COR-L47 (cell line): Measurements from ENCODE around the gene DAW1.

Experiments
- DNase-seq: peaks from one replicate; lab custom pipeline; 2025; lab: John Stamatoyannopoulos, UW

Gene DAW1

DNA sequence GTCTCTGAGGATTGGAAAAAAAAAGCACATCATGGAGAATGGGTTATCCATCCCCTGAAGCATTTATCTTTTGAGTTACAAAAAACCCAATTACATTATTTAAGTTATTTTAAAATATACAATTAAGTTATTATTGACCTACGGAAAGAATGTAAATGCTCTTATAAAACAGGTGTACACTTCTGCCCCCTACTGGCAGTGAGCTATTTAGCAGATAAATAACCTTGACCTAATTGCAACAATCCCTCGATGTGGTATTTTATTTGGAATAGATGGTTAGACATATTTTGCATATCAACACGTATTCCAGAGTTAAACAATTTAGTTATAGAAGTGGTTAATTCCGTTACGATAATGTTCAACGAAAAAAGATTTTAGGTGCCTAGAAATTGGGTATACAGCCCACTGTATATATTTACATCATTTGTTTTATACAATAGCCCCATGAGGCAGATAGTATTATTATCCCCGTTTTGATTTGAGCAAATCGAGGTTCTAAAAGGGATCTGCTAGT, 9.1 kb upstream of the DAW1 start:
- DNase-seq = peak; percentile 12

DNA sequence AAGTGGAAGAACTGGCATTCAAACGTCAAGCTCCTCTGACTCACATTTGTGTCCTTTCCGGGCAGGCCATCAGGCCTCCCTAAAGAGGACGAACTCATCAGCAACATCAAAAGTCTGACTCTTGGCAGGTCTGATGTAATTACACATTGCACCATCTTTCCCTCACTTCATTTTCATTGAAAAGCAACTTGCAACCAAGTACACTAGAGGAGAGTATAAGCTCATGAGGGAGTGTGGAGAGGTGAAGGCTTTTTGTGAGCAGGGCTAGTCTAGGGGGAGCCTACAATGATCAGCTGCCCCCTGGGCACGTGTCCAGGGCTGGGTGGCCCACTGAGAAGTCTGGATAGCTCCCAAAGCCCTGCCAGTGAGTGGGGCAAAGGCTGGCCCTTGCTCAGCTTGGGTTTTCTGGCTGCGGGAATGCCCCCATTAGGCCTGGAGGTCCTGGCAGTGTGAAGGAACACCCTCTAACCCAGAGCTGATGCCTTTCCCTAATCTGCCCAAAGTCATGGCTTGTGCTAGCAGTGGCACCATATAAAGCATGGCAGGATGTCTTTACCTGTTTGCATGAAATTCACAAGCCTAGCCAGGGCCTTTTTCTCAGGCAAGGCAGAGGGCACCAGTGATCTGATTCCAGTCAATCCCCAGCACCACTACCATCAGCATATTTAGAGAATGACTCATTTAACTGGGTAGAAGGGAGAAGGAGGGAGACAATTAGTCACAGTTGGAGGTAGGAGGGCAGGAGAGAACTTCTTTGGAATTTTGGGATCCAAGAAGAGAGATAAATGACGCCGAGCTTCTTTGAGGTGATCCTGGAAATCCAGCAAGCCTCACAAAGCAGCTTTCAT, 8.5 kb upstream of the DAW1 start:
- DNase-seq = no peak

DNA sequence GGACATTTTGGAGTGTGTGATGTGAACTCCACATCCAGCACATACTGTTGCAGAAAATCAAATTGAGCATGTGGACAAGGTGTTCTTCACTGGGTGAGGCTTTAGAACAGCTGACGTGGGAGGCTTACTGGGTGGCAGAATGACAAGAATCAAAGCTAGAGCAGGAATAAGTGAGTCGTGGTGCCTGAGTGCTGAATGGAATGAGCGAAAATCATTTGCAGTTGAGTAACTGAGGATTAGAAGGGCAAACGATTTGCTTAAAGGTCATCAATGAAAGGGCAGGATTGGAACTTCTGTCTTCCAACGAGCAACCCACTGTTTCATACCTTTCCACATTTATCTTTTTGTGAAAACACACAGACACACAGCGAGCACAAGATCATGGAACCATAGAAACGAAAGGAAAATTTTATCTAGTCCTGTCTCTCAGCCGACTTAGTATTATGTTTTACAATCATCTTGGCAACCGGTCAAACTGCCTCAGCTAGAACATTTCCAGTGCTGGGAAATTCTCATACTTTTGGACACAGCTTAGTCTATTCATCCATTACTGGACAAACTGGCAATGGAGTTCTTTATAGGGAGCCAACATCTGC, 7.2 kb upstream of the DAW1 start:
- DNase-seq = no peak

DNA sequence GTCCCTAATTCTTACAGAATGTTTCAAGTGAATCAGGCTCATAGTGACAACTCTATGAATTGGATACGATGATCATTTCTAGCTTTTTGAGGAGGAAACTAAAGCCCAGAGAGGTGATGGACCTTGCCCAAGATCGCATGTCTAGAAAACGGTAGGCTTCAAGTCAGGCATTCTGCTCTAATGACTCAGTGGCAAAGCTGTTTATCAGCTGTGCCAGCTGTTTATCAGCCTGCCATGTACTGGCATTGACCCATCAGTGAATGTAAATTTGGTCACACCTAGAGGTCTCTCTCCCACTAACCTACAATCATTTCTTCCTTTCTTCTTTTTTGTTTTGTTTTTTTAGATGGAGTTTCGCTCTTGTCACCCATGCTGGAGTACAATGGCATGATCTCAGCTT, 6.1 kb upstream of the DAW1 start:
- DNase-seq = no peak

DNA sequence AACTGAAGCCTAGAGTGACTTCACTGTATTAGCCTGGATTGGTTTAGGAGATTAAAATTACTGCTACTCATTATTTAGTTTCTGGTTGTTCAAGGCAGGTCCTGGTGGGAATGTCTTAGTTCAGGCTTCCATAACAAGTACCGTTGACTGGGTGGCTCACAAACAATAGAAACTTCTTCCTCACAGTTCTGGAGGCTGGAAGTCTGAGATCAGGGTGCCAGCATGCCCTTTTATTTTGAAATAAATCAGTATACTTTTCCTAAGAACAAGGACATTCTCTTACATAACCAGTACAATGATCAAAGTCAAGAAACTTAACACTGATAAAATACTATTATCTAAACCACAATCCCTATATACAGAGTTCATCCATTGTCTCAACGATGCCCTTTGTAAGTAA, 4.0 kb upstream of the DAW1 start:
- DNase-seq = no peak

DNA sequence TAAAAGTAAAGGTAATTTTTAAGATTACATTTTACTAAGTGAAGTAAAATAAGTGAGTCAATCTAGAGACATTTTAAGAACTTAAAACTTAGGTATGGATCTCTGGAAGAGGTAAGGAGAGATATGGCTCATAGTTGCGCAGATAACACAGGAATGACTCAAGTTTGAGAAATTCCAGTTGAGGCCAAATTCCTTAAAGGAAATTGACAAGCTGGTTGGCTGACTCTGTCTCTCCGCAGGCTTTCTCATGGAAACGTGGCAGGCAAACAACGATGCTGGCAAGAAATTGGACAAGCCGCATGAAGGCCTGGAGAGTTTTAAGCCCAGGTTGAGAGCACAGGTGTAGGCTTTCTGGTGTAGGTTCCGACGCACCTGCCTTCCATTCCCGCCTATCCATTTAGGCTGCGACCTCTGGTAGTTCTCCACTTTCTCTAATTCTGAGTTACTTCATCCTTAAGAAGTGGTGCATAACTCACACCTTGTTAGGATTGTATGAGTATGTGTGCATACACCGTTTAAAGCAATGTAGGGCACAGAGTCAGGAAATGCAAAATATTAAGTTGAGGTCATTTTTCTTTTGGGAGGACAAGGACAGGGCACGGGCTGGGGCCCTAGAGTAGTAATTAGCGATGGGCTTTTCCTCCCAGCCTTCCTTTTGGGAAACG, 589 bp upstream of the DAW1 start:
- DNase-seq = no peak

DNA sequence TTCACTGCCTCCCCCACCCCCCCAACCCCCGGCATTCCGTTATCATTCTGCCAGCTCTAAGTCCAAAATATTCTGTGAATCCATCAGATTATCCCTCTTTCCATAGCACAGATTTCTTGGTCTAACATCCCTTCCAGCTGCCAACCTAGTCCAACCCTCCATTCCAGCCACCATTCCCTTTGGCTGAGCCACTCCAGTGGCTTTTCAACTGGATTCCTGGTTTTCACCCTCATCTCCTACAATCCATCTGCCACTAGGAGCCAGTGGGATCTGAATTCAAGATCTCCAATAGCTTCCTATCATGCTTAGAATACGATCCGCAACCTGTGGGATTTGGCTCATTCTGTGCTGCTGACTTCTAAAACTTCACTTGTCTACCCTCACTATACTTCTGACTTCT, 1.2 kb downstream of the DAW1 start:
- DNase-seq = no peak

DNA sequence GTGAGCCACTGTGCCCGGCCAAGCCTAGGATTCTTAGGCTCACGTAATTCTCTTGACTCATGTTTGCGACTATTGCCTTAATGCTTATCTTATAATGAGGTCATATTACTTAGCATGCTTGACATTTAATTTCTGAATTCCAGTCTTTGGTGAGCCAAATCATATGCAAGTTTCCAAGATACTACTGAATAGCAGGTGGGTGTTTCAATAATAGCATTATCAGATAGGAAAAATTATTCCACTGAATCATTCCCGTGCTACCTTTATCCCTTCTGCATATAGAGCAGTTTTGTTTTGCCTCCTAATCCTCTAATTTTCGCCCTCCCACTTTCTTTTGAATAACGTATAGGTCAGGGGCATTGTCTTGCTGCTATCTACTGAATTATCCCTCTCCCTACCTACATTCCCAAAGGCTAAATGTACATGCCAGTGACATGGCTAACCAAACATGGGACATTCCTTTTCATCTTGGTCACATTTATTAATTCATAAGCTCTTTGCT, 4.9 kb downstream of the DAW1 start:
- no peak for DNase-seq

DNA sequence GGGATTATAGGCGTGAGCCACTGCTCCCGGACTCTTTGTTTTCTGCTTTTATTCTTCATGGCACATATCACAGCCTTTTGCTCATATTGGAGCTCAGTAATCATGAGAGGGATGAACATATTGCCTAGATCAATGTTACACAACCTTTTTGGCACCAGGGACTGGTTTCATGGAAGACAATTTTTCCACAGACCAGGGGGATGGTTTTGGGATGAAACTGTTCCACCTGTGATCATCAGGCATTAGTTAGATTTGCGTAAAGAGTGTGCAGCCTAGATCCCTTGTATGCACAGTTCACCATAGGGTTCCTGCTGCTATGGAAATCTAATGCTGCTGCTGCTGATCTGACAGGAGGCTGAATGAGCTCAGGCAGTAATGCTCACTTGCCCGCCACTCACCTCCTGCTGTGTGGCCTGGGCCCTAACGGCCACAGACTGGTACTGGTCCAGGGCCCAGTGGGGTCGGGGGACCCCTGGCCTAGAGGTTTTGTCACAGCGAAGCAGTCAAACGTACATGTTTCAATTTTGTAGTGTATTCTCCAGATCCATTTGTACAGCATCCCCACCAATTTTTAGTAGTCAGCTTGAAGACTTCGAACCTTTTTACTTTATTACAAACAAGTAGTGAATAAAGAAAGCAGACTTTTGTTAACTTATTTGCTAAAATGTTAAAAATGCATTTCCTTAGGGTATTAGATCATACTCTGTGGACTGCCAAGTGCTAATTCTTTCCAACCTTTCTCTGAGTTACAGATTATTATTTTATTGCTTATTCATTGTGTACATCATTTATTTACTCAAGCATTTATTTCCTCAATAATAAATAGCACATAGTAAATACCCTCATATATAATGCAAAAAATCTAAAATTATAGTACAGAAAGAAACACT, 6.2 kb downstream of the DAW1 start:
- DNase-seq = no peak

DNA sequence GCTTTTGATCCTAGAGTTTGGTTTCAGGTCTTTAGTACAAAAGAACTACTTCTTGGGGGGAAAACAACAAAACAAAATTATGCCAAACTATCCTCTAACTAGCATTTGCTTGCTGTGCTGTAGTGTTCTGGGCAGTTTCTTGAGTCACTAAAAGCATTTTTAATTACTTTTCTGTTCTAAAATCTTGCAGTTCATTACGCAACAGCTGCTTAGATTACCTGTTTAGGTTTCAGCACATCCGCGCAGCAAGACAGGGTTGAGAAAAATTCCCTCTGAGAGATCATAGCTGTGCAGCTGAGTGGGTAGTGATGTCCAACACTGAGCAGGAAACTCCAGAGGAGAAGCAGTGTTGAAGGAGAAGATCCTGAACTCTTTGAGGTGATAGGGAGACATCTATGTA, 9.0 kb downstream of the DAW1 start:
- no peak for DNase-seq

DNA sequence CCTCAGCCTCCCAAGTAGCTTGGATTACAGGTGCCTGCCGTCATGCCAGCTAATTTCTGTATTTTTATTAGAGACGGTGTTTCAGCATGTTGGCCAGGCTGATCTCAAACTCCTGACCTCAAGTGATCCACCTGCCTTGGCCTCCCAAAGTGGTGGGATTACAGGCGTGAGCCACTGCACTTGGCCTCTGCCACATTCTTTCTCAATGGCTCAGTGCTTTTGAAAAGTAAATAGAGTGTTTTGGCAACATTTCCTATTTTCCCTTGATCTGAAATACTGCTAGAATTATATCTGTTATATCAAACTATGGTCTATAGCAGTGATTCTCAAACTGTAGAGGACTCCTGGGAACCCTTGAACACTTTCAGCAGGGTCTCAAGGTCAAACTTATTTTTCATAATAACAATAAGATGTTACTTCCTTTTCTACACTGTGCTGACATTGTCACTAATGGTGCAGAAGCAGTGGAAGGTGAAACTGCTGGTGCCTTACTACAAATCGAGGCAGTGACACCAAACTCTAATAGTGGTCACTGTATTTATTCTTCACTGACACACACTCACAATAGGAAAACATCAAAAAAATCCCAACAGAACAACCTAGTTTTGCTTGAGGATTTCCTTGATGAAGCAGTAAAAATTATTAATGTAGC, 10.6 kb downstream of the DAW1 start:
- no peak for DNase-seq

DNA sequence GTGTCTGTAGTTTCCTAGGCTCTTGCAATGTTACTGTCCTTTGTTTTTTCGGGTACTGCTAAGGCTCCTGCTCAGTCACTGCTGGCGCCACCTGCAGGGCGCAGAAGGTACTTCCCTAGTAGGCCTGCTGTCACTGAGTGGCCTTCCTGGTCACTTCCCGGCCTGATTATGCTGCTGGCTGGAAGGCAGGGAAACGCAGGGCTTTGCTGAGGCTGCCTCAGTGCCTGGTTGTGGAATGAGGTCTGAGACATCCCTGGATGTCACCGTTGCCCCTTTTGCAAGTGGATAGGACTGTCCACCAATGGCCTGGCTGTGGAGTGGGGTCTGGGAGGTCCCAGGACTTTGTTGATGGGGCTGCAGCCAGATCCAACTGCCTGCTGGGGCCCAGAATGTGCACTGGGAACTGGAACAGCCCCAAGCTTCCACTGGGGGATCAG, 13.1 kb downstream of the DAW1 start:
- peak; percentile 4 for DNase-seq

DNA sequence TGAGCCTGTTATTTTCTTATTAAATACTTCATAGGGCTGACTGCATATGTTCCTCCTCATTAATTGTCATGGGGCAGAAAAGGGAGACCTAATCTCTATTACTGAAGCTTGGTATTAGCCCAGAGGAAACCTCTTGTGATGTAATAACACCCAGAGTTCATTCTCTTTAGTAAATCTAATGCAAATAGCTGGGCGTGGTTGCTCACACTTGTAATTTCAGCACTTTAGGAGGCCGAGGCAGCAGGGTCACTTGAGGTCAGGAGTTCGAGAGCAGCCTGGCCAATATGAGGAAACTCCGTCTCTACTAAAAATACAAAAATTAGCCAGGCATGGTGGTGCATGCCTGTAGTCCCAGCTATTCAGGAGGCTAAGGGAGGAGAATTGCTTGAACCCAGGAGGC, 14.7 kb downstream of the DAW1 start:
- DNase-seq = no peak

DNA sequence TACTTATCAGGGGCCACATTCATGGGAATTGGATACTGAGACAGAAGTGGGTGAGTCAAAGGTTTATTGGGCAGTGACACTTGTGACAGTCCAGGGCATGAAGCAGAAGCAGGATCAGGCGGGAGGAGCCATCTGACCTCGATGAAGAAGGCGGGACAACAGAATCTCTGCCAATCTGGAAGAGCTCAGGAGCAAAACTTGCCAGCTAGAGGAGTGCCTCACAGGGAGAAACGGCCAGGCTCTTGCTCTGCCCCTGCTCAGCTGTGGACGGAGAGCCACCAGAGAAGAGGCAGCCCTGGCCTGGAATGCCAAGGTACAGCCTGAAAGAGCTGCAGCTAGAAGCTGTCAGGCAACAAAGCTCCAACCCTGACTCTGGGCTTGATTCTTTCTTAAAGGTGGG, 16.9 kb downstream of the DAW1 start:
- DNase-seq = no peak

DNA sequence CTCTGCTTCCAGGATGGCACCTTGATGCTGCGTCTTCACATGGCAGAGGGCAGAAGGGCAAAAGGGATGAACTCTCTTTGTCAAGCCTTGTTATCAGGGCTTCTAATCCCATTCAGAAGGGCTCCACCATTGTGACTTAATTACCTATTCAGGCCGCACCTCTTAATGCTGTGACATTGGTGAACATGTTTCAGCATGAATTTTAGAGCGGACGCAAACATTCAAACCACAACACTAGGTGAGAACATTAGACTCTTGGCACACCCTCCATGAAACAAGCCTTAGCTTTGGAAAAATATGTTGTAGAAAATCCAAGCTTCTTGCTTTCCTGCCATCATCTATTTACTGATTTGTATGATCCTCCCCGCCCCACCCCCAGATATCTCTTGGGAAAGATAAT, 17.9 kb downstream of the DAW1 start:
- no peak for DNase-seq

DNA sequence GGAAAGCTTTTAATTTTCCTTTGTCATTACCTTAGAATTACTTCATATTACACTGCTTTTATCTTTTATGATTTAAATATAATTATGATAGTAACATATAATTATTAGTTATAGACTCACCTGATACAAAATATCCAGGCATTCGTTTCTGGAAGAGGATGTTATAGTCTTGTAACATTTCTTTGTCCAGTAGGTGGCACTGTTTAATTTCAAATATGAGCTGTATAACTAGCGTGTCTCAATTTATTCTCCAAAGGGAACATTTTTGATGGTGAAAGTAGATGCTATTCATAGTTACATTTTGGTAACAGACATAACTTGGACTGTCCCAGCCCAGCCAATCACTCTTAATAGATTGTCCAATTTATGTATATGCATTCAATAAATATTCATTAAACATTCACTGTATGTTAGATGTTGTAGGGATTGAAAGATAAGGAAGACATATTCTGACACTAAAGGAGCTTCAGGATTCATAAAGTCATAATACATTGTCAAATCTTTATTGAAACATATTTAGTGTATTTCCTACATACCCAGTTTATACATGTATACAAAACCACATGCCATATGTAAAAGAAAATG, 19.2 kb downstream of the DAW1 start:
- peak; percentile 19 for DNase-seq

DNA sequence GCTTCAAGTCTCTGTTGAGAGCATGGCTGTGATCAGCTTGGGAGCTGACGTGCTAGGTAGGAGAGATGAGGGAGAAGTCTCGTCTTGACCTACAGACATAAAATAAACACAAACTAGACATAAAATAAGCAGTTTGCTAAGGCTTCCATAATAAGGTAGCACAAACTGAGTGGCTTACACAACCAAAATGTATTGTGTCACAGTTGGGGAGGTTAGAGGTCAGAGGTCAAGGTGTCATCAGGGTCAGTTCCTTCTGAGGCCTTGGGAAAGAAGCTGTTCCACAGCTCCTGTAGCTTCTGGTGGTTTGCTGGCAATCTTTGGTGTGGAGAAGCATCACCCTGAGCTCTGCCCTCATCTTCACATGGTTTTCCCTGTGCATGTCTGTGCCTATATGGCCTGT, 20.2 kb downstream of the DAW1 start:
- no peak for DNase-seq

DNA sequence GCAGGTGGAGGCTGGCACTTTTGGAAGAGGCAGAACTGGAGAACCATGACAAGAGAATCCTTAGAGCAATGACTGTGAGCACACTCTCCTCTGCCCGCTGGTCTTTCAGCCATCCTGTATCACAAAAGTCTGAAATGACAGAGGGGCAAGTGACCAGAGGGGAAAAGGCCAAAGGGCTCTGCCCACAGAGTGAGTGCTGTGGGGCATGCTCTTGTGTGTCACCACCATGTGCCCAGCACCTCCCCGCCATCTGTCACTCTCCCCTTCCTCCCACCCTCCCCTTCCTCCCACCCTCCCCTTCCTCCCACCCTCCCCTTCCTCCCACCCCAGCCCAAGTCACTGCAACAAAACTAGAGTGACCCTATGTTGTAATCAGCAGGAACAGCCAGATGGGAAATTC, 31.9 kb downstream of the DAW1 start:
- no peak for DNase-seq

DNA sequence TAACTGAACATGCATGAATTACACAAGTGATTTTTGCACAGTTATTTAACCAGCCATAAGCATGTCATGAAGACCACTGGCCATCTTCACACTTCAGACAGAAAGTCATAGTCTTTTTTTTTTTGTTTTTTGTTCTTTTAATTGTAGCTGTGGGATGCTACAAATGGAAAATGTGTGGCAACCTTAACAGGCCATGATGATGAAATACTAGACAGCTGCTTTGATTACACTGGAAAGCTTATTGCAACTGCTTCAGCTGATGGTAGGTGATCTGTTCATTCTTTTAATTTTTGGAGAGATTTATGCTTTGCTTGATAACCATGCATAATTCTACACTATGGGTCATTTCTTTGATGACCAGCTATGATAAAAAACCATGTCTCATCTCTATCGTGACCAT, 35.6 kb downstream of the DAW1 start:
- no peak for DNase-seq

DNA sequence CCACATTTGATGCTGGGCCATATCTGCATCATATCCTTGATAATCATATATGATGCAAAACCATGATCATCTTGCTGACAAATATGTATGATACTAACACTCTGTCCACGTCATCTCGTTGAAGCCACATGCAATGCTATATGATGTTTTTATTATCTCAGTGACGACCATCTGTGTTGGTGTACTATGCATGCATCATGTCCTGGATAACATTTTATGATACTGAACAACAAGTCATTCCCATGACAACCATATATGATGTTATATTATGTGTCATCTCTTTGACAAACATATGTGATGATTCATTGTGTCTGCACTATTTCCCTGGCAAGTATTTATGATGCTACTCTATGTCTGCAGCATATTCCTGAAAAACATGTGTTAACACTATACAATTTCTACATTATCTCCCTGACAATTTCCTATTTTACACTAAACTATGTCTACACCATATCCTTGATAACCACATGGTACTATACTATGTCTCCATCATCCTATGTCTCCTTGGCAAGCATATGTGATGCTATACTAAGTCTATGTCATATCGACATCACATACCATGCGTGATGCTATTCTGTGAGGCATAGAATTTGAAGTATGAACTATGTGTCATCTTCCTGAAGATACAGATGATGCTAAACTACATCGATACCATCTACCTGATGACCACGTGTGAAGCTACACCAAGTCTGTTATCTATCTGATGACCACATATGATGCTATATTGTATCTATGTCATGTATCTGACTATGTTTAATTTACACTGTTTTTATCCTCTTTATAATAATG, 37.0 kb downstream of the DAW1 start:
- DNase-seq = no peak
